HL-60 (cell line): Measurements from ENCODE around the gene OTUD7B.
A peak's percentile ranks its signal among the peaks of the same experiment; 100 is the strongest.
"Not testable (repeated sequence)": the region's sequence is repeated elsewhere in the genome, so short reads cannot be mapped to it uniquely, and the experiment has no call there.

Experiments used
- DNase-seq, 2 experiments: peaks; one replicate each; pipeline ENCODE4 v3.0.0-alpha.2; 2010 to 2020; ENCODE audit warnings: low read depth in 1 of 2, low spot score in 1 of 2
- H3K27ac ChIP-seq: fragments of 250-450 bp; sonication (Bioruptor Pico); replicated peaks from 2 replicates; pipeline ENCODE4 v1.5.1; 2020; ENCODE audit warnings: mild to moderate bottlenecking, moderate library complexity
- H3K27me3 ChIP-seq: fragments of 250-450 bp; sonication (Bioruptor Pico); 2 replicates; pipeline ENCODE4 v1.5.1; 2021; ENCODE audit warnings: mild to moderate bottlenecking, moderate library complexity; ENCODE audit not compliant: insufficient read depth, poor library complexity, severe bottlenecking
- H3K4me3 ChIP-seq: replicated peaks from 2 replicates; pipeline ENCODE4 v1.5.1; 2011; ENCODE audit warnings: mild to moderate bottlenecking, control low read depth, low read length; ENCODE audit not compliant: insufficient read depth
- GABPA ChIP-seq: IDR thresholded peaks from 2 replicates; pipeline ENCODE4 v1.6.1; 2012; ENCODE audit warnings: low read depth
- POLR2AphosphoS5 ChIP-seq: IDR thresholded peaks from 2 replicates; pipeline ENCODE4 v1.6.1; 2012; ENCODE audit warnings: low read depth
- SPI1 ChIP-seq: IDR thresholded peaks from 2 replicates; pipeline ENCODE4 v1.6.1; 2012; ENCODE audit warnings: low read depth, mild to moderate bottlenecking, borderline replicate concordance
- TF ChIP-seq, protein P1 (sequence below): IDR thresholded peaks from 2 replicates; pipeline ENCODE4 v1.6.1; 2012; ENCODE audit warnings: low read depth; ENCODE audit not compliant: insufficient replicate concordance
- TF ChIP-seq, protein P2 (sequence below): IDR thresholded peaks from one replicate; pipeline ENCODE4 v1.5.1; 2011; ENCODE audit warnings: low read length, control low read depth, inconsistent platforms; ENCODE audit not compliant: insufficient read depth

Gene OTUD7B

DNA sequence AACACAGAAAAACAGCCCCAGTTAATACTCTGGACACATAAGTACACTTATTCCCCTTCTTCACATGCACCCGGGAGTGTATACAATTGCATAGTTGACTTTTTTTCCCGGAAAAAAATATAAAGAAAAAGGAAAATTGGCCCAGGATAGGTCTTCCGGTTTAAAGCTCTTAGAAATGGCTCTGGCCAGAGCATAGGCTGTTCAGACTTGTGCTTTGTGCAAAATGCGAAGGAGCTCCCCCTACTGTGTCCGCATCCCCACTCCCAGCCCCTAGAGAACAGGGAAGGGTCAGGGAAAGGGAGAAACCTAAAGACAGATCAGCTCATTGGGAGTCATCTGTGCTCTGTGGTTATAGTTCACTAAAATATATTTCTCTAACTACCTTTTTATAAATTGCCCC lies 68.3 kb downstream of the OTUD7B start:
- Histone ChIP-seq H3K4me3 (no peak overlapping the region), H3K27me3 (no peaks in the 10 kb centered on the region), H3K27ac (no peak overlapping the region)
- DNase-seq = no peak
- TF ChIP-seq GABPA (no peak), SPI1 (no peak), POLR2AphosphoS5 (no peak)
- TF ChIP-seq, protein P1, sequence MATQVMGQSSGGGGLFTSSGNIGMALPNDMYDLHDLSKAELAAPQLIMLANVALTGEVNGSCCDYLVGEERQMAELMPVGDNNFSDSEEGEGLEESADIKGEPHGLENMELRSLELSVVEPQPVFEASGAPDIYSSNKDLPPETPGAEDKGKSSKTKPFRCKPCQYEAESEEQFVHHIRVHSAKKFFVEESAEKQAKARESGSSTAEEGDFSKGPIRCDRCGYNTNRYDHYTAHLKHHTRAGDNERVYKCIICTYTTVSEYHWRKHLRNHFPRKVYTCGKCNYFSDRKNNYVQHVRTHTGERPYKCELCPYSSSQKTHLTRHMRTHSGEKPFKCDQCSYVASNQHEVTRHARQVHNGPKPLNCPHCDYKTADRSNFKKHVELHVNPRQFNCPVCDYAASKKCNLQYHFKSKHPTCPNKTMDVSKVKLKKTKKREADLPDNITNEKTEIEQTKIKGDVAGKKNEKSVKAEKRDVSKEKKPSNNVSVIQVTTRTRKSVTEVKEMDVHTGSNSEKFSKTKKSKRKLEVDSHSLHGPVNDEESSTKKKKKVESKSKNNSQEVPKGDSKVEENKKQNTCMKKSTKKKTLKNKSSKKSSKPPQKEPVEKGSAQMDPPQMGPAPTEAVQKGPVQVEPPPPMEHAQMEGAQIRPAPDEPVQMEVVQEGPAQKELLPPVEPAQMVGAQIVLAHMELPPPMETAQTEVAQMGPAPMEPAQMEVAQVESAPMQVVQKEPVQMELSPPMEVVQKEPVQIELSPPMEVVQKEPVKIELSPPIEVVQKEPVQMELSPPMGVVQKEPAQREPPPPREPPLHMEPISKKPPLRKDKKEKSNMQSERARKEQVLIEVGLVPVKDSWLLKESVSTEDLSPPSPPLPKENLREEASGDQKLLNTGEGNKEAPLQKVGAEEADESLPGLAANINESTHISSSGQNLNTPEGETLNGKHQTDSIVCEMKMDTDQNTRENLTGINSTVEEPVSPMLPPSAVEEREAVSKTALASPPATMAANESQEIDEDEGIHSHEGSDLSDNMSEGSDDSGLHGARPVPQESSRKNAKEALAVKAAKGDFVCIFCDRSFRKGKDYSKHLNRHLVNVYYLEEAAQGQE = no peak
- TF ChIP-seq, protein P2, sequence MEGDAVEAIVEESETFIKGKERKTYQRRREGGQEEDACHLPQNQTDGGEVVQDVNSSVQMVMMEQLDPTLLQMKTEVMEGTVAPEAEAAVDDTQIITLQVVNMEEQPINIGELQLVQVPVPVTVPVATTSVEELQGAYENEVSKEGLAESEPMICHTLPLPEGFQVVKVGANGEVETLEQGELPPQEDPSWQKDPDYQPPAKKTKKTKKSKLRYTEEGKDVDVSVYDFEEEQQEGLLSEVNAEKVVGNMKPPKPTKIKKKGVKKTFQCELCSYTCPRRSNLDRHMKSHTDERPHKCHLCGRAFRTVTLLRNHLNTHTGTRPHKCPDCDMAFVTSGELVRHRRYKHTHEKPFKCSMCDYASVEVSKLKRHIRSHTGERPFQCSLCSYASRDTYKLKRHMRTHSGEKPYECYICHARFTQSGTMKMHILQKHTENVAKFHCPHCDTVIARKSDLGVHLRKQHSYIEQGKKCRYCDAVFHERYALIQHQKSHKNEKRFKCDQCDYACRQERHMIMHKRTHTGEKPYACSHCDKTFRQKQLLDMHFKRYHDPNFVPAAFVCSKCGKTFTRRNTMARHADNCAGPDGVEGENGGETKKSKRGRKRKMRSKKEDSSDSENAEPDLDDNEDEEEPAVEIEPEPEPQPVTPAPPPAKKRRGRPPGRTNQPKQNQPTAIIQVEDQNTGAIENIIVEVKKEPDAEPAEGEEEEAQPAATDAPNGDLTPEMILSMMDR = no peak

DNA sequence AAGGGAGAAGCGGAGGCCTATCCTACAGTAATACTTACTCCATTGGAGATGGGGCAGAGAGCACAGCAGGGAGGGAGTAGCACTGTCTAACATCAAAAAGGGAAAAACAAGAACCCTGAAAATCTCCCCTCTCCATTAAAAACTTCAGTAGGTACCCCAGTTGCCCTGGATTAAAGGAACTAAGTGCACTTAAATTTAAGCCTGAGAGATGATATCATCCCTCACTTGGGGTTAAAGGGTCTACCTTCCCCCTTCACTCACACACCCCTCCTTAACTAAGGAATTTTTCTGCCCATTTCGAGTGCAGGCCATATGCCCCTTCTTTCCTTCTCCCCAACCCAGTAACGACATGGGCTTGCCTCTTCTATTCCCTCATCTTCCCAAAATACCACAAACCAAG lies 70.1 kb downstream of the OTUD7B start:
- no peak for DNase-seq
- Histone ChIP-seq H3K4me3 (no peak overlapping the region), H3K27ac (no peak overlapping the region), H3K27me3 (no peaks in the 10 kb centered on the region)
- no peak for TF ChIP-seq SPI1
- TF ChIP-seq GABPA = no peak
- TF ChIP-seq, protein P1 = no peak
- TF ChIP-seq, protein P2 = no peak
- no peak for TF ChIP-seq POLR2AphosphoS5

DNA sequence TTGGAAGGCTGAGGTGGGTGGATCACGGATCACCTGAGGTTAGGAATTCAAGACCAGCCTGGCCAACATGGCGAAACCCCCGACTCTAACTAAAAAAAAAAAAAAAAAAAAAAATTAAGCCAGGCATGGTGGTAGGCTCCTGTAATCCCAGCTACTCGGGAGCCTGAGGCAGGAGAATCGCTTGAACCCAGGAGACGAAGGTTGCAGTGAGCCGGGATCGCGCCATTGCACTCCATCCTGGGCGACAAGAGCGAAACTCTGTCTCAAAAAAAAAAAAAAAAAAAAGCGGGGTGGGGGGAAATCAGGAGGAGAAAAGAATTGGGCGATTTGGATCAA lies 71.9 kb downstream of the OTUD7B start:
- not testable (repeated sequence) for H3K4me3 ChIP-seq, DNase-seq, H3K27ac ChIP-seq, H3K27me3 ChIP-seq

DNA sequence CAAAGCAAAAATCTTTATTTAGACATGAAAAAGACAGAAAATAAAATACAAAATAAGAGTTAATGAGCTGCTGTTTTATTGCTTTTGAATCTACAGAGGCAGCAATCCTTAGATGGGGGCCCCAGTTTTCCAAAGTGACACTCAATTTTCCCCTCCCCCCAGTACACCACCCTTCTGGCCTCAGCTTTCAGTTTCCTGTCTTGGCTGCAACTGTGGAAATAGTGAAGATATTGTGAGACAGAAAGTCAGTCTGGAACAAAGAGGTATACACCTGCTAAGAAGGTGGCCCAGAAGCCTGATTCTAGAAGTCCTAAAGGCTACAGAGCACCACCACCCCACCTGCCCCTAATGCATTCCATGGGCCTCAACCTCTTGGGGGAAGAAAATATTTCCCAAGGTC lies 72.8 kb downstream of the OTUD7B start:
- peak in 1 of 2 experiments; percentile 8 for DNase-seq
- Histone ChIP-seq H3K27me3 (no peaks in the 10 kb centered on the region), H3K4me3 (no peak overlapping the region), H3K27ac (peak overlapping the region; percentile 51)
- TF ChIP-seq GABPA (no peak), SPI1 (no peak), POLR2AphosphoS5 (no peak)
- TF ChIP-seq, protein P1 = no peak
- TF ChIP-seq, protein P2 = no peak
